ENCODE results near the gene ASTN2.

ASTN2 gene

GRCh38 chr9:116572095-116572748 is 842.6 kb downstream of the ASTN2 start:
- DNase-seq (ENCODE audit: low read depth in 3 of 3): peak in 1 of 3 experiments; percentile 17

GRCh38 chr9:116569111-116569510 is 845.7 kb downstream of the ASTN2 start:
- DNase-seq (ENCODE audit: low read depth in 3 of 3): no peak

- no peak for DNase-seq (ENCODE audit: low read depth in 3 of 3)
These were observed 848.0 kb downstream of the ASTN2 start for GRCh38 chr9:116566677-116567488.

- no peak for DNase-seq (ENCODE audit: low read depth in 3 of 3)
These were observed 848.9 kb downstream of the ASTN2 start for GRCh38 chr9:116565986-116566385.

- no peak for DNase-seq (ENCODE audit: low read depth in 3 of 3)
These were observed 850.5 kb downstream of the ASTN2 start for GRCh38 chr9:116564266-116564793.

- no peak for DNase-seq (ENCODE audit: low read depth in 3 of 3)
These were observed 855.9 kb downstream of the ASTN2 start for GRCh38 chr9:116558818-116559540.

- DNase-seq (ENCODE audit: low read depth in 3 of 3): no peak
These were observed 856.8 kb downstream of the ASTN2 start for GRCh38 chr9:116558035-116558434.

GRCh38 chr9:116555556-116556155 is 859.2 kb downstream of the ASTN2 start:
- DNase-seq (ENCODE audit: low read depth in 3 of 3): no peak

- DNase-seq (ENCODE audit: low read depth in 3 of 3): no peak
These were observed 859.7 kb downstream of the ASTN2 start for GRCh38 chr9:116555119-116555518.

- no peak for DNase-seq (ENCODE audit: low read depth in 3 of 3)
These were observed 864.0 kb downstream of the ASTN2 start for GRCh38 chr9:116550696-116551436.

GRCh38 chr9:116549786-116550660 is 864.8 kb downstream of the ASTN2 start:
- DNase-seq (ENCODE audit: low read depth in 3 of 3): no peak

- no peak for DNase-seq (ENCODE audit: low read depth in 3 of 3)
These were observed 865.7 kb downstream of the ASTN2 start for GRCh38 chr9:116549061-116549664.

GRCh38 chr9:116547729-116548426 is 867.0 kb downstream of the ASTN2 start:
- DNase-seq (ENCODE audit: low read depth in 3 of 3): no peak

- DNase-seq (ENCODE audit: low read depth in 3 of 3): no peak
These were observed 867.9 kb downstream of the ASTN2 start for GRCh38 chr9:116546711-116547581.

- DNase-seq (ENCODE audit: low read depth in 3 of 3): no peak
These were observed 870.0 kb downstream of the ASTN2 start for GRCh38 chr9:116544896-116545295.

- no peak for DNase-seq (ENCODE audit: low read depth in 3 of 3)
These were observed 871.0 kb downstream of the ASTN2 start for GRCh38 chr9:116543731-116544400.

GRCh38 chr9:116541402-116541801 is 873.5 kb downstream of the ASTN2 start:
- no peak for DNase-seq (ENCODE audit: low read depth in 3 of 3)

- DNase-seq (ENCODE audit: low read depth in 3 of 3): no peak
These were observed 875.3 kb downstream of the ASTN2 start for GRCh38 chr9:116539549-116539948.

All from stimulated activated CD4-positive, alpha-beta T cell treated with anti-CD3 and anti-CD28 coated beads, TNF-alpha, amount 100 ng/mL, for 24 hours (primary cell).